Measurements from ENCODE around the gene MICOS13. TPM values are rescaled to one million over a fixed set of nuclear protein-coding genes. Genes with fewer than 3 reads are reported as not detected.

MICOS13 gene
- total RNA-seq, 2 donors from 2014 or later = 26.3 to 35.0 TPM

DNA sequence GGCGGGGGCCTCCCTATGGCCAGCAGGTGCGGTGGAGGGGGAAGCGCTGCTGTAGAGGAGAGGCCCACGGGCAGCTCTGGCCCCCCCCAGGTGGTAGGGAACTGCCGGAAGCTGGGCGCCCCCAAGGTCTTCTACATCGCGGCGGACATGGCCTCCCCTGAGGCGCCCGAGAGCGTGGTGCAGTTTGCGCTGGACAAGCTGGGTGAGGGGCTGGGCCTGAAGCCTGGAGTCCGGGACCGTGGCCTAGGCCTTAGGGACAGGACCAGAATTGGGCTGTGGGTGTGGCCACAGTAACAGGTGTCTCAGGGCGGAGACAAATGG is 6.0 kb upstream of the MICOS13 start:
- Mint-ChIP-seq H3K36me3 (ENCODE audit: low read depth) (peaks cover 10% of the 10 kb centered on the region), H3K27me3 (ENCODE audit: insufficient read depth) (peaks cover 15% of the 10 kb centered on the region), H3K27ac (peak overlapping the region; percentile 68), H3K9me3 (peaks cover 5% of the 10 kb centered on the region), H3K4me1 (peaks cover 5% of the 10 kb centered on the region), H3K4me3 (peak overlapping the region; percentile 55)
- no peak for DNase-seq
- Histone ChIP-seq H3K27me3 (ENCODE audit: control insufficient read depth, insufficient read depth, low read length, poor library complexity, severe bottlenecking) (no peaks in the 10 kb centered on the region), H3K4me3 (ENCODE audit: low read length) (peak overlapping the region; percentile 75), H3K4me1 (ENCODE audit: control insufficient read depth, insufficient read depth, low read length) (no peaks in the 10 kb centered on the region), H3K36me3 (ENCODE audit: control insufficient read depth, insufficient read depth, low read length) (no peaks in the 10 kb centered on the region), H3K9ac (ENCODE audit: extremely low read depth, low read length, poor library complexity, severe bottlenecking) (no peak overlapping the region), H3K9me3 (ENCODE audit: control insufficient read depth, low read length) (no peaks in the 10 kb centered on the region), H3K27ac (ENCODE audit: low read depth, low read length) (no peak overlapping the region)
- TF ChIP-seq CTCF (conservative IDR thresholded peaks at IDR 0.05) = no peak
- 55 to 64% methylated on average over 8 to 16 of the region's 16 CpGs for WGBS, 2 experiments (ENCODE audit: insufficient coverage in 1 of 2, insufficient read length in 1 of 2)

- H3K27ac Mint-ChIP-seq = no peak overlapping the region
- H3K36me3 Mint-ChIP-seq (ENCODE audit: low read depth) = no peaks in the 10 kb centered on the region
- H3K9me3 ChIP-seq (ENCODE audit: control insufficient read depth, low read length) = no peaks in the 10 kb centered on the region
- TF ChIP-seq CTCF (conservative IDR thresholded peaks at IDR 0.05) = no peak
- H3K36me3 ChIP-seq (ENCODE audit: control insufficient read depth, insufficient read depth, low read length) = no peaks in the 10 kb centered on the region
- H3K9ac ChIP-seq (ENCODE audit: extremely low read depth, low read length, poor library complexity, severe bottlenecking) = no peak overlapping the region
- H3K4me3 ChIP-seq (ENCODE audit: low read length) = no peak overlapping the region
- H3K9me3 Mint-ChIP-seq = peaks cover 5% of the 10 kb centered on the region
- no peaks in the 10 kb centered on the region for H3K4me1 ChIP-seq (ENCODE audit: control insufficient read depth, insufficient read depth, low read length)
- H3K27me3 ChIP-seq (ENCODE audit: control insufficient read depth, insufficient read depth, low read length, poor library complexity, severe bottlenecking) = no peaks in the 10 kb centered on the region
- DNase-seq = peak; percentile 40
- peaks cover 5% of the 10 kb centered on the region for H3K4me1 Mint-ChIP-seq
- 92% methylated on average over 12 to 22 of the region's 22 CpGs for WGBS, 2 experiments (ENCODE audit: insufficient coverage in 1 of 2, insufficient read length in 1 of 2)
- no peak overlapping the region for H3K4me3 Mint-ChIP-seq
- peaks cover 15% of the 10 kb centered on the region for H3K27me3 Mint-ChIP-seq (ENCODE audit: insufficient read depth)
- H3K27ac ChIP-seq (ENCODE audit: low read depth, low read length) = no peak overlapping the region
Observed at GRCh38 chr19:5684694-5685430, 4.5 kb upstream of the MICOS13 start.

- Mint-ChIP-seq H3K4me1 (peaks cover 8% of the 10 kb centered on the region), H3K27ac (no peak overlapping the region), H3K36me3 (ENCODE audit: low read depth) (no peaks in the 10 kb centered on the region), H3K4me3 (no peak overlapping the region), H3K27me3 (ENCODE audit: insufficient read depth) (peaks cover 14% of the 10 kb centered on the region), H3K9me3 (peaks cover 4% of the 10 kb centered on the region)
- no peak for DNase-seq
- TF ChIP-seq CTCF (conservative IDR thresholded peaks at IDR 0.05) = no peak
- Histone ChIP-seq H3K4me1 (ENCODE audit: control insufficient read depth, insufficient read depth, low read length) (no peaks in the 10 kb centered on the region), H3K27me3 (ENCODE audit: control insufficient read depth, insufficient read depth, low read length, poor library complexity, severe bottlenecking) (no peaks in the 10 kb centered on the region), H3K9ac (ENCODE audit: extremely low read depth, low read length, poor library complexity, severe bottlenecking) (no peak overlapping the region), H3K36me3 (ENCODE audit: control insufficient read depth, insufficient read depth, low read length) (no peaks in the 10 kb centered on the region), H3K27ac (ENCODE audit: low read depth, low read length) (no peak overlapping the region), H3K4me3 (ENCODE audit: low read length) (no peak overlapping the region), H3K9me3 (ENCODE audit: control insufficient read depth, low read length) (no peaks in the 10 kb centered on the region)
- WGBS, 2 experiments (ENCODE audit: insufficient coverage in 1 of 2, insufficient read length in 1 of 2) = 94 to 96% methylated on average over 8 to 10 of the region's 10 CpGs
Observed at GRCh38 chr19:5683177-5683886, 3.0 kb upstream of the MICOS13 start.

All from endodermal cell (in vitro differentiated cells).